IPS-NIHi7 (cell line): Measurements from ENCODE around the gene DQX1.

Source experiments
- DNase-seq: peaks from one replicate; pipeline ENCODE4 v3.0.0; 2012; ENCODE audit warnings: mixed read lengths; ENCODE audit errors: extremely low spot score

Gene DQX1

GRCh38 chr2:74511104-74511989 lies 14.7 kb downstream of the DQX1 start:
- DNase-seq = no peak

GRCh38 chr2:74510272-74510671 lies 15.8 kb downstream of the DQX1 start:
- no peak for DNase-seq

DNA sequence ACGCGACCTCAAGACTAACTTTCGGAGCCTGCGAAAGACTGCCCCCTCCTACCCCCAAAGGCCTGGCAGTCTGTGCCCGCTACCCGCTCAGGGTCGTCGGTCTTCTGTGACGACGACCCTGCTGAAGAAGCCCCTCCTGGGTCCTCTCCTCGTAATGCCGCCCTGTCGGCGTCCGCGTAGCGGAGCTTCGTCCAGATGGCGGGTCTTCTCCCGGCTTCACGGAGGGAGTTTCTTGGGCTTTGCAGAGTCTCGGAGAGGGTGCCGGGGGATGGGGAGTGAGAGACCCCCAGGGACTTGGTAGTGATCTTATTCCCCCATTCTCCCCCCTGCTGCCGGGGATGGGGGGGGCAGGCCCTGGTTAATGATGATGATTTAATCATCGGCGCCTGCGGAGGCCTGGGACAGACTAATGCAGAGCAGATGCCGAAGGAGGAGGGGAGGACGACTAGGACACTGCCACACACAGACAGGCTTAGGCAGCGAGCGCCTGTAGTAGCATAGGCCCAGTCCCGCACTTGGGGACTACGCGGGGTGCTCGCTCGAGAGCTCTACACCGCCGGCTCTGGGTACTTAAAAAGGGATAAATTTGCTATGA lies 18.0 kb downstream of the DQX1 start:
- peak; percentile 35 for DNase-seq

GRCh38 chr2:74507145-74507925 lies 18.7 kb downstream of the DQX1 start, which contains the start of gene PCGF1:
Gene PCGF1, minus strand, starts transcription at chr2:74507695. Its CDS starts 27 bp downstream, at chr2:74507668.
- DNase-seq = peak; percentile 96

DNA sequence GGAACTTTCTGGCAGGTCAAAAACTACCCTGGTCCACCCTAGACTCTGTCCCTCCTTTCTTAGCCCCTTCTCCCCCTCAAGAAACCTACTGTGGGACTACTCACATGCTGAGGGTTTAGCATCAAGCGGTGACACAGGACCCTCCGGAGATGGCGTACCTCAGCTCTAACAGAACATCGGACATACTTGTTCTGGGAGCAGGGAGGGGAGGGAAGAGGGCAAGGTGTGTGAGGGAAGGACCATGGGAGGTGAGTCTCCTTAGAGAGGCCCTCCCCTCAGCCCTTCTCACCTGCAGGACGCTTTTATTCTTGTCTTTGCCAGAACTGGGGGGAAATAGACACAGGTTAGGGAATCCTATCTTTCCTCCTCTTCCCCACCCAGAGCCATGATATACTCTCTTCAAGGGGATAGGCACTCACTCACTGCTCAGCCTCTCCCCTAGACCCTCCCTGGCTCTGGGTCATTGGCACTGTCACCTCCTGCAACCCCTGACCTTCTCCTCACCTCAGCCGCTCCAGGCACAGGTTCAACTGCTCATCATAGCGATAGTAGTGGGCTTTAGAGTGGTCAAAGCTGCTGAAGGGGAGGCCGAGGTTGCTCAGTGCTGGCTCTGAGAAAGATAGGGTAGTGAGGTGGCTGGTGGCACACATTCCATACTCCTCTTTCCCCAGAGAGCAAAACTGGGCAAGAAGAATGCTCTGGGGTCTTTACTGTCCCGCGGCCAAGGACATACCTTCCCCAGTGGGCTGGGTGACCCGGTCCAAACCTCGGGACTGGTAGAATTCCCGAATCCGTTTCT lies 20.4 kb downstream of the DQX1 start:
- DNase-seq = no peak

- no peak for DNase-seq
Measured at GRCh38 chr2:74504591-74504990, 21.4 kb downstream of the DQX1 start.

GRCh38 chr2:74503506-74504475 lies 22.2 kb downstream of the DQX1 start:
- DNase-seq = no peak

DNA sequence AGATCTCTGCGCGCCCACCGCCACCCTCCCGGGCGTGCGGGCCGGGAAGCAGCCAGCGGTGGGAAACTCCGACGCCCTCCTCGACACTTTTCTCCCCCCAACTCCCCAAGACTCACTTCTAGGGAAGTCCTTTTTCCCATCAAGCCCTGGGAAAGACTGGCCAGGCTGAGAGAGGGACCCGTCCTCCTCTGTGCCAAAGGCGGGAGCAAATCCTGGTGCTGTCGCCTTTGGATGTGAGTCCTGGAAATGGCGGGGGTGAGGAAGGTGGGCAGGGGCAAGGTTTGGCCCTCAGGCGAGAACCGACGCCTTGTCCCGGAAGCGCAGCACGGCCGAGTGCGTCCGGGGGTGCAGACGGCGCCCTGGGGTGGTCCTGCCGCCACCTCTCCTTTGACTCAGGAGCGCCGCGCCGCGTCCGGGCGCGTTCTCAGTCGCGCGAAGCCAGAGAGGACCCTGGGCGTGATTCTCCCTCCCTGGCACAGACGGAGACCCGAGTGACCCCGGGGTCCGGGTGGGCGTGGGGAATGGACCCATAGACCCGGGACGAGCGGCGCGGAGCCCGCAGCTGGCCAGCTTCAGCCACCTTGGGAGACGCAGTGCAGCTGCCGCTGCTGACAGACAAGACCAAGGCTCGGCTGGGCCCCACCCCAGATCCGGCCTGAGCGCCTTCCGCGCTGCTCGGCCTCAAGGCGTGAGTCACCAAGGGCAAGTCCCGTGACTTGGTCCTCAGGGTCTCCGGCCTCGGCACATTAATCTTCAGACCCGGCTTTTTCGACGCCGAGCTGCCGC lies 23.1 kb downstream of the DQX1 start:
- DNase-seq = peak; percentile 70

- DNase-seq = no peak
Measured at GRCh38 chr2:74502147-74502719, 23.8 kb downstream of the DQX1 start.

GRCh38 chr2:74501335-74502071 lies 24.5 kb downstream of the DQX1 start:
- DNase-seq = peak; percentile 22

- no peak for DNase-seq
Measured at GRCh38 chr2:74500578-74500946, 25.5 kb downstream of the DQX1 start.

DNA sequence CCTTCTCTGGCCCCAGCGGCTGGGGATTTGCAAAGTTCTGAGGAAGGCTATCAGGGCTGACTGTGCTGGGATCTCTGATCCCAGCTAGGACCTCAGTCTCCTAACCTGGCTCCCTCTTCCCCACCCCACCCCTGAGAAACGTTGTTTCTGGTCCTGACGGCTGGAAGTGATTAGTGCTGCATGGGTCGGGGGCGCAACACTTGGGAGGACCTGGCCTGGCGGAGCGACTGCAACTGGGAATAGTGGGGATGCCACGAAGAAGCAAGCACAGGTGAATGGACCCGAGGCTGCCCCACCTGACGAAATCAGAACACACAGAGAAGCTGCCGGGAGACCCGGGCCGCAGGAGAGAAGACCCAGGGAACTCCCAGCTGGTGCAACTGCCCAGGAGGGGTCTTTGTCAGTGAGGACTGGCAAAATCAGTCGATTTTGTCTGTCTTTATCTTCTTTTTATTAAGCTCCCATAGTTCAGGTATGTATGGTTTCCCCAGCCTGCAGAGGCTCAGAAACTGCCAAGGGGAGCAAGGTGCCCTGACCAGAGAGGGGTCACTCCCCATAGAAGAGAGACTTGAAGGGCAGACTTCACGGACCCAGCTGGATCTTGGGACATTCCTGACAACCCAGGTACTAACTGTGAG lies 26.0 kb downstream of the DQX1 start:
- DNase-seq = no peak

DNA sequence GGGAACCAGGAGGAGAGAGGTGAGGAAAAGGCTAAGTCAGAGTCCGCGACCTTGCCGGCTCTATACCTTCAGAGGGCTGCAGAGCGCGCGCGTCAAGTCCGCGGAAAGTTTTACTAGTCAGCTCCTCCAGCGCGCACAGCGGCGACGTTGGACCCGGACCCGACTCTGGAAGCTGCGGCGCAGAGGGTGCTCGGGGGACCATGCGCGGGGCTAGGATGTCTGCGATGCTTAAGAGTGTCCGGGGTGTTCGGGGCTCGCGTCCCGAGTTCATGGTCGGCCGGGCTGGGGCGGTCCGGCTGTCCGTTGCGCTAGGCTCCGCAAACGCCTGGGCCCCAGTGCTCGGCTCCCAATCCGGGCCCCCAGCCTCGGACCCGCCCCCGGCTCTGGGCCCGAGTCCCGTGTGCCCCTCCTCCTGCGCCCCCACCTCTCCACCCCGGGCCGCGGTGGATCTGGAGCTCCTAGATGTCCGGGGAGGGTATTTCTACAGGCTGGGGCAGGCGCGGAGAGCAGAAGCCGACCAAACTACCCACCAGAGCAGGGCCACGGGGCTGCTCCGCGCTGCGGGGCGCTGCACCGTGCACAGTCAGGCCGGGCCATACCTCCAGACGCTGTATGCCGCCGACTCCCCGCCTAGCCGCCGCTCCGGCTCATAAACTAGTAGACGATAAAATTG lies 26.6 kb downstream of the DQX1 start, which contains the start of gene LBX2:
LBX2 (minus strand) TSS at position 337 of the 673 bp plus-strand sequence; CDS start at position 271, 66 bp downstream.
- DNase-seq = peak; percentile 29

GRCh38 chr2:74498500-74499266 lies 27.3 kb downstream of the DQX1 start:
- DNase-seq = peak; percentile 45

DNA sequence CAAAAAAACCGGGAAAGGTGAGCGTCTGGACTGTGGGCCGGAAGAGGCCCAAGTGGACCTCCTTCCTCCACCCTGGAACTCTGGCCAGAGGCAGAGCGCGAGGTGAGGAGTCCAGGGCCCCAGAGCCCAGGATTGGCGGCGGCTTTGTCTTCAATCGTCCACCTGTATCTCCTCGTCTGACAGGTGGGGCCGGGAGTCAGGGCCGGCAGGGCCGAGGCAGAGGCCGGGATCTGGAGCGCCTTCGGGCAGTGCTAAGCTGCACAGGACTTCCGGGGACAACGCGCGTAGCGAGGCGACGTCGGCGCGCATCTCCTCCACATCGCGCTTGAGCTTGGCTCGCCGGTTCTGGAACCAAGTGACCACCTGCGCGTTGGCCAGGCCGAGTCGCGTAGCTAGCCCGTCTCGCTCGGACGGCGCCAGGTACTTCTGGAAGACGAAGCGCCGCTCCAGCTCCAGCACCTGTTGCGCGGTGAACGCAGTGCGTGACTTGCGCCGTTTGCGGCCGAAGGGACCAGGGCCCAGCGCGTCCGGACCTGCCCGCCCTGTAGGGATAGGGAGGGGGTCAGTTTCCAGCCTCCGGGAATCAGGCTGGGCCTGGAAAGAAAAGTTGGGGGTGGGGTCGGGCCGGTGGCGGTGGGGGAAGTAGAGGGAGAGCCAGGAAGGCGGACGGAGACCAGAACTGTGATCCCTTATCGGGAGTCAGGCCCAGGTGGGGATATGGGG lies 28.1 kb downstream of the DQX1 start:
- peak; percentile 37 for DNase-seq
